Measurements from ENCODE around the gene HOXA9. TPM values are rescaled to one million over a fixed set of nuclear protein-coding genes. Genes with fewer than 3 reads are reported as not detected.

Gene HOXA9
- total RNA-seq, 1 experiment from 2014 or later = 91.0 TPM

GRCh38 chr7:27124096-27124901 is 41.0 kb downstream of the HOXA9 start (continued):
- TF ChIP-seq ZBTB33 (IDR thresholded peaks at IDR 0.05; ENCODE audit: extremely low read depth, insufficient replicate concordance, low read length) = no peak
- peak; percentile 34; the same call in 1 of the 2 replicates for TF ChIP-seq POLR2AphosphoS5 (IDR thresholded peaks at IDR 0.05; ENCODE audit: low read depth, low read length)
- TF ChIP-seq RAD21 (IDR thresholded peaks at IDR 0.05; ENCODE audit: low read depth) = peak; percentile 24
- TF ChIP-seq EZH2 (IDR thresholded peaks at IDR 0.05) = no peak
- no peak for TF ChIP-seq SRF (IDR thresholded peaks at IDR 0.05; ENCODE audit: low read depth)
- TF ChIP-seq ZNF274 (IDR thresholded peaks at IDR 0.05; ENCODE audit: low read depth, low read length) = no peak
- TF ChIP-seq CBX3 (IDR thresholded peaks at IDR 0.05; ENCODE audit: low read depth) = 0 out of 2 replicates have a peak, but pooled peaks have one; percentile 8
- TF ChIP-seq MAX (IDR thresholded peaks at IDR 0.05) = peak; percentile 76
- no peak for TF ChIP-seq ELF1 (IDR thresholded peaks at IDR 0.05; ENCODE audit: borderline replicate concordance, low read depth)
- peak; percentile 48; the same call in 1 of the 2 replicates for TF ChIP-seq ZFX (IDR thresholded peaks at IDR 0.05)
- peak; percentile 9; the same call in 1 of the 2 replicates for TF ChIP-seq CEBPB (IDR thresholded peaks at IDR 0.05; ENCODE audit: low read depth)
- peak; percentile 77 for TF ChIP-seq SIN3A (IDR thresholded peaks at IDR 0.05; ENCODE audit: low read depth)
- TF ChIP-seq EGR1 (IDR thresholded peaks at IDR 0.05; ENCODE audit: low read depth) = no peak
- TF ChIP-seq SP1 (IDR thresholded peaks at IDR 0.05; ENCODE audit: low read depth) = peak; percentile 54
- TF ChIP-seq POLR2A (IDR thresholded peaks at IDR 0.05; ENCODE audit: borderline replicate concordance, extremely low read depth, insufficient read depth, insufficient read length) = no peak
